ENCODE measurements around the gene ASTL. TPM values are rescaled to one million over a fixed set of nuclear protein-coding genes. Genes with fewer than 3 reads are reported as not detected.

ASTL gene
- total RNA-seq, 4 donors from 2014 or later: 0.87 to 1.7 TPM; not detected in 2

DNA sequence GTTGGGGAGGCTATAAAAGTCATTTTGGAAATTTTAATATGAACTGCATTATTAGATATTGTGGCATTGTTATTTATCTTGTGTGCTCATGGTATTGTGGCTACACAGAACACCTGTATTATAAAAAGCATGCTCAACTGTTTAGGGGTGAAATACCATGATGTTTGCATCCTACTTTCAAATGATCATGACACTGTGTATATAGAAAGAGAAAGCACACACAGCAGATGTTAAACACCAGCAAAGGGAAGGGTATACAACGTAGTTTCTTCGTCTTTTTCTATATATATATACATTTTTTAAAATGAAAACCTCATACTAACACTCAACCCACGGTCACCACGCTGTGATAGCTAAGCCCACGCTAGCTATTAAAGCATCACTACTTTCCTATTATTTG is 43.2 kb upstream of the ASTL start:
- H3K36me3 ChIP-seq: peaks cover 29% of the 10 kb centered on the region
- no peaks in the 10 kb centered on the region for H3K9me3 ChIP-seq
- 82% methylated on average over 5 of the region's 5 CpGs for WGBS
- no peak for TF ChIP-seq POLR2A (IDR thresholded peaks at IDR 0.05)
- TF ChIP-seq, protein P1, sequence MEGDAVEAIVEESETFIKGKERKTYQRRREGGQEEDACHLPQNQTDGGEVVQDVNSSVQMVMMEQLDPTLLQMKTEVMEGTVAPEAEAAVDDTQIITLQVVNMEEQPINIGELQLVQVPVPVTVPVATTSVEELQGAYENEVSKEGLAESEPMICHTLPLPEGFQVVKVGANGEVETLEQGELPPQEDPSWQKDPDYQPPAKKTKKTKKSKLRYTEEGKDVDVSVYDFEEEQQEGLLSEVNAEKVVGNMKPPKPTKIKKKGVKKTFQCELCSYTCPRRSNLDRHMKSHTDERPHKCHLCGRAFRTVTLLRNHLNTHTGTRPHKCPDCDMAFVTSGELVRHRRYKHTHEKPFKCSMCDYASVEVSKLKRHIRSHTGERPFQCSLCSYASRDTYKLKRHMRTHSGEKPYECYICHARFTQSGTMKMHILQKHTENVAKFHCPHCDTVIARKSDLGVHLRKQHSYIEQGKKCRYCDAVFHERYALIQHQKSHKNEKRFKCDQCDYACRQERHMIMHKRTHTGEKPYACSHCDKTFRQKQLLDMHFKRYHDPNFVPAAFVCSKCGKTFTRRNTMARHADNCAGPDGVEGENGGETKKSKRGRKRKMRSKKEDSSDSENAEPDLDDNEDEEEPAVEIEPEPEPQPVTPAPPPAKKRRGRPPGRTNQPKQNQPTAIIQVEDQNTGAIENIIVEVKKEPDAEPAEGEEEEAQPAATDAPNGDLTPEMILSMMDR (IDR thresholded peaks at IDR 0.05): no peak
- no peak for TF ChIP-seq EP300 (IDR thresholded peaks at IDR 0.05)
- no peak for TF ChIP-seq POLR2AphosphoS5 (IDR thresholded peaks at IDR 0.05)
- H3K4me1 ChIP-seq: no peaks in the 10 kb centered on the region
- no peak for DNase-seq (ENCODE audit: low spot score in 2 of 2)
- H3K4me3 ChIP-seq: no peak overlapping the region
- H3K27me3 ChIP-seq: no peaks in the 10 kb centered on the region
- no peak overlapping the region for H3K27ac ChIP-seq

DNA sequence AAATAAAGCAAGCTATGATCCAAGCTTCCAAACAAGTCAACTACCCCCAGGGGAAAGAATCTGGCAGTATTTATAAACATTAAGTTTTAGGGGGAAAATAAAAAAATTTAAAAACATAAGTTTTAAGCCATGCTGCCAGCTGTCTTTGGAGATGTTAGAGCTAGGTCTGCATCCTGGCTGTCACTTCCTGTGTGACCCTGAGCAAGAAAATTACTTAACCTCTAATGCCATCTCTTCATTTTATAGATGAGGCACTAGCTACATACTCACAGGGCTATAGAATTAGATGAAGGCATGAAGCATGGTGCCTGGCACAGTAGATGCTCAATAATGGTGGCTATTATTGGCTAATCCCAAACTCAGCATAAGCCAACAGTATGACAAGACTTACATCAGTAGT is 42.2 kb upstream of the ASTL start:
- Histone ChIP-seq H3K36me3 (peaks cover 19% of the 10 kb centered on the region), H3K4me1 (no peaks in the 10 kb centered on the region), H3K9me3 (no peaks in the 10 kb centered on the region), H3K27me3 (no peaks in the 10 kb centered on the region), H3K27ac (no peak overlapping the region), H3K4me3 (no peak overlapping the region)
- DNase-seq (ENCODE audit: low spot score in 2 of 2): no peak
- TF ChIP-seq, protein P1 (IDR thresholded peaks at IDR 0.05): no peak
- TF ChIP-seq POLR2A (IDR thresholded peaks at IDR 0.05) (no peak), EP300 (IDR thresholded peaks at IDR 0.05) (no peak), POLR2AphosphoS5 (IDR thresholded peaks at IDR 0.05) (no peak)

DNA sequence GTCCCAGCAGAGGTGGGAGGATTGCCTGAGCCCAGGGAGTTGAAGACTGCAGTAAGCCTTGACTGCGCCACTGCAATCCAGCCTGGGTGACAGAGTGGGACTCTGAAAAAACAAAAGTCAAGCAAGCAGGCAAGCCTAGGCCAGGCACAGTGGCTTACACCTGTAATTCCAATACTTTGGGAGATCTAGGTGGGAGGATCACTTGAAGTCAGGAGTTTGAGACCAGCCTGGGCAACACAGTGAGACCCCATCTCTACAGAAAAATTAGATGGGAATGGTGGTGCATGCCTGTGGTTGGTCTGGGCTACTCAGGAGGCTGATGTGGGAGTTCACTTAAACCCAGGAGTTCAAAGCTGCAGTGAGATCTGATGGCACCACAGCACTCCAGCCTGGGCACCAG is 41.7 kb upstream of the ASTL start:
- WGBS: 100% methylated on average over 1 of the region's 1 CpG
- TF ChIP-seq EP300 (IDR thresholded peaks at IDR 0.05): no peak
- TF ChIP-seq POLR2A (IDR thresholded peaks at IDR 0.05): no peak
- TF ChIP-seq POLR2AphosphoS5 (IDR thresholded peaks at IDR 0.05): no peak
- TF ChIP-seq, protein P1 (IDR thresholded peaks at IDR 0.05): no peak
- Histone ChIP-seq H3K4me1 (no peaks in the 10 kb centered on the region), H3K9me3 (no peaks in the 10 kb centered on the region), H3K4me3 (no peak overlapping the region), H3K36me3 (peaks cover 14% of the 10 kb centered on the region), H3K27ac (no peak overlapping the region), H3K27me3 (no peaks in the 10 kb centered on the region)
- DNase-seq (ENCODE audit: low spot score in 2 of 2): no peak

DNA sequence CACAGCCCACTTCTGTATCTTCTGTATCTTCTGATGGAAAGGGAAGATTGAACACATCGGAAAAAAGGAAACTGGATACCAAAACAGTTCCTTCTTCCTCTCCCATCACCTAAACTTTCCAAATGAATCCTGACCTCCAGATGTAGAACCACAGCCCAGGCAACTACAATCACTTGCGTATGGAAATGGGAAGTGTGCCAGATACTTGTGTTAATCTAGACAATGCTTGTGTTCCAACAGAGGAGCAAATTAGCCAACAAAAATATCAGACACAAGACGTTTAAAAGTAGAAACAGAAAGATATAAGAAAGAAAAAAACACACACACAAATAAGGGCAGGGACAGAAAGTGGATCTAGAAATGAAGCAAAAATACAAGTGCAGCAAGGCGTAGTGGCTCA is 38.4 kb upstream of the ASTL start:
- DNase-seq (ENCODE audit: low spot score in 2 of 2): no peak
- H3K36me3 ChIP-seq: no peaks in the 10 kb centered on the region
- no peaks in the 10 kb centered on the region for H3K27me3 ChIP-seq
- H3K27ac ChIP-seq: no peak overlapping the region
- TF ChIP-seq POLR2AphosphoS5 (IDR thresholded peaks at IDR 0.05) (no peak), EP300 (IDR thresholded peaks at IDR 0.05) (no peak), POLR2A (IDR thresholded peaks at IDR 0.05) (no peak)
- TF ChIP-seq, protein P1 (IDR thresholded peaks at IDR 0.05): no peak
- no peaks in the 10 kb centered on the region for H3K9me3 ChIP-seq
- WGBS: 60% methylated on average over 4 of the region's 4 CpGs
- H3K4me1 ChIP-seq: no peaks in the 10 kb centered on the region
- H3K4me3 ChIP-seq: no peak overlapping the region

DNA sequence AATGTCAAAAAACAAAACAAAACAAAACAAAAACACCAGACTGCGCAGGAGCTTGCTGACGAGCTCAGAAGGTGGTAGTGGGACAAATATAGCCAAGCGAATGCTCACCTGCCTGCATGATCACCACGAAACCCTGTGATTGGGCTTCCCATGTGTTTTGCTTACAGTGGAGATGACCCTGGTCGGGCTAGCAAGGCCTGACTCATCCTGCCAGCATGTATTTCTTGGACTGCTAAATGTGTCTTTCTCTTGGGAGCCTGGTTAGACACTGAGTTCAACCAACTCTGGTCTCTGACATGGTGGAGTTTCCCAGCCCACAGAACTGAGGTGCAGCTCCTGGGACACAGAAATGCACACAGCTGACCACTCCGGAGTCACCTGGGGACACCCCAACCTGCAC is 37.6 kb upstream of the ASTL start:
- Histone ChIP-seq H3K9me3 (no peaks in the 10 kb centered on the region), H3K27me3 (no peaks in the 10 kb centered on the region), H3K27ac (no peak overlapping the region), H3K36me3 (no peaks in the 10 kb centered on the region), H3K4me1 (no peaks in the 10 kb centered on the region), H3K4me3 (no peak overlapping the region)
- DNase-seq (ENCODE audit: low spot score in 2 of 2): no peak
- WGBS: 84% methylated on average over 6 of the region's 6 CpGs
- TF ChIP-seq, protein P1 (IDR thresholded peaks at IDR 0.05): no peak
- no peak for TF ChIP-seq POLR2A (IDR thresholded peaks at IDR 0.05)
- TF ChIP-seq POLR2AphosphoS5 (IDR thresholded peaks at IDR 0.05): no peak
- no peak for TF ChIP-seq EP300 (IDR thresholded peaks at IDR 0.05)
